Stimulated activated CD4-positive, alpha-beta T cell treated with anti-CD3 and anti-CD28 coated beads, TNF-alpha, amount 100 ng/mL, for 24 hours (primary cell): ENCODE data around the gene NQO1.
"Not testable (repeated sequence)": the region's sequence is repeated elsewhere in the genome, so short reads cannot be mapped to it uniquely, and the experiment has no call there.

Source experiments
- DNase-seq, 3 experiments: peaks; one replicate each; pipeline ENCODE4 v3.0.0-alpha.2; 2020; ENCODE audit warnings: low read depth in 3 of 3

Gene NQO1

GRCh38 chr16:69726313-69727060 is at the start of gene NQO1:
Gene NQO1, minus strand, starts transcription at chr16:69726560. Its CDS starts 121 bp downstream, at chr16:69726439.
- peak; percentile 81 to 92 (median 82) for DNase-seq

GRCh38 chr16:69775563-69775962 is 49.2 kb upstream of the NQO1 start:
- no peak for DNase-seq

GRCh38 chr16:69773260-69773947 is 47.0 kb upstream of the NQO1 start:
- DNase-seq: no peak

GRCh38 chr16:69771651-69771967 is 45.2 kb upstream of the NQO1 start:
- no peak for DNase-seq

GRCh38 chr16:69769404-69769803 is 43.0 kb upstream of the NQO1 start:
- DNase-seq: no peak

- DNase-seq: no peak
These were observed 42.3 kb upstream of the NQO1 start for GRCh38 chr16:69768666-69769065.

- DNase-seq: no peak
These were observed 41.3 kb upstream of the NQO1 start for GRCh38 chr16:69767459-69768229.

- DNase-seq: no peak
These were observed 37.2 kb upstream of the NQO1 start for GRCh38 chr16:69763599-69763942.

GRCh38 chr16:69762814-69763598 is 36.6 kb upstream of the NQO1 start:
- DNase-seq: no peak

GRCh38 chr16:69761983-69762813 is 35.8 kb upstream of the NQO1 start, which contains the start of gene WWP2:
Gene WWP2, plus strand, starts transcription at chr16:69762332. Its CDS starts 24,679 bp downstream, at chr16:69787011.
- DNase-seq: peak; percentile 55 to 68 (median 57)

GRCh38 chr16:69757375-69757774 is 31.0 kb upstream of the NQO1 start:
- not testable (repeated sequence) for DNase-seq

GRCh38 chr16:69756705-69757104 is 30.3 kb upstream of the NQO1 start:
- DNase-seq: no peak

GRCh38 chr16:69754469-69755310 is 28.3 kb upstream of the NQO1 start, which contains the start of gene NOB1:
Gene NOB1, minus strand, starts transcription at chr16:69754926. Its CDS starts 16 bp downstream, at chr16:69754910.
- DNase-seq: peak; percentile 88 to 97 (median 92)

GRCh38 chr16:69754143-69754468 is 27.7 kb upstream of the NQO1 start:
- no peak for DNase-seq

- DNase-seq: no peak
These were observed 22.5 kb upstream of the NQO1 start for GRCh38 chr16:69748694-69749345.

- no peak for DNase-seq
These were observed 20.8 kb upstream of the NQO1 start for GRCh38 chr16:69747115-69747514.

- no peak for DNase-seq
These were observed 19.6 kb upstream of the NQO1 start for GRCh38 chr16:69745959-69746358.

- DNase-seq: no peak
These were observed 18.9 kb upstream of the NQO1 start for GRCh38 chr16:69745232-69745612.
